Duodenal mucosa (tissue), 2 donors: Measurements from ENCODE around the gene INCA1.
"Not testable (repeated sequence)": the region's sequence is repeated elsewhere in the genome, so short reads cannot be mapped to it uniquely, and the experiment has no call there.

Experiments used
- H3K27ac ChIP-seq: one replicate; pipeline ENCODE4 v1.7.0; 2013; ENCODE audit warnings: low read depth, low read length
- H3K27me3 ChIP-seq, 2 donors: one replicate each; pipeline ENCODE4 v1.7.0; 2013; ENCODE audit warnings: low read length in 2 of 2, control low read depth in 1 of 2; ENCODE audit not compliant: insufficient read depth in 2 of 2, control insufficient read depth in 1 of 2
- H3K36me3 ChIP-seq, 2 donors: one replicate each; pipeline ENCODE4 v1.7.0; 2013; ENCODE audit warnings: low read length in 2 of 2, control low read depth in 1 of 2; ENCODE audit not compliant: insufficient read depth in 2 of 2, control insufficient read depth in 1 of 2
- H3K4me1 ChIP-seq, 2 donors: one replicate each; pipeline ENCODE4 v1.7.0; 2013; ENCODE audit warnings: low read length in 2 of 2, control low read depth in 1 of 2; ENCODE audit not compliant: insufficient read depth in 2 of 2, control insufficient read depth in 1 of 2
- H3K4me3 ChIP-seq, 2 donors: one replicate each; pipeline ENCODE4 v1.7.0; 2013; ENCODE audit warnings: low read length in 2 of 2, low read depth in 1 of 2
- H3K9ac ChIP-seq, 2 donors: one replicate each; pipeline ENCODE4 v1.7.0; 2013; ENCODE audit warnings: low read length in 2 of 2, low read depth in 1 of 2
- H3K9me3 ChIP-seq, 2 donors: one replicate each; pipeline ENCODE4 v1.7.0; 2013; ENCODE audit warnings: low read length in 2 of 2, control low read depth in 1 of 2; ENCODE audit not compliant: control insufficient read depth in 1 of 2

The INCA1 gene

GRCh38 chr17:5032865-5033264 is 35.5 kb upstream of the INCA1 start:
- Histone ChIP-seq H3K36me3 (no peaks in the 10 kb centered on the region), H3K27ac (no peak overlapping the region), H3K9ac (no peak overlapping the region), H3K9me3 (no peaks in the 10 kb centered on the region), H3K27me3 (no peaks in the 10 kb centered on the region), H3K4me3 (peak overlapping the region in 1 of 2 donors; percentile 55), H3K4me1 (peaks cover 16 to 25% of the 10 kb centered on the region in 2 donors)

GRCh38 chr17:5031365-5032082 is 34.2 kb upstream of the INCA1 start:
- no peaks in the 10 kb centered on the region for H3K36me3 ChIP-seq
- no peaks in the 10 kb centered on the region for H3K9me3 ChIP-seq
- peak overlapping the region; percentile 35 to 61 for H3K9ac ChIP-seq
- H3K4me3 ChIP-seq, result peak overlapping the region; percentile 57 to 69
- no peaks in the 10 kb centered on the region for H3K27me3 ChIP-seq
- H3K4me1 ChIP-seq, result peaks cover 16 to 25% of the 10 kb centered on the region in 2 donors
- H3K27ac ChIP-seq, result no peak overlapping the region

- H3K27me3 ChIP-seq, H3K36me3 ChIP-seq, H3K4me3 ChIP-seq, H3K9me3 ChIP-seq, H3K9ac ChIP-seq, H3K27ac ChIP-seq: not testable (repeated sequence)
- H3K4me1 ChIP-seq, result peaks cover 16 to 23% of the 10 kb centered on the region in 2 donors
Measured at GRCh38 chr17:5030168-5030567, 32.8 kb upstream of the INCA1 start.

- peaks cover 5 to 8% of the 10 kb centered on the region in 2 donors for H3K36me3 ChIP-seq
- H3K4me1 ChIP-seq, result peaks cover 9 to 16% of the 10 kb centered on the region in 2 donors
- no peak overlapping the region for H3K9ac ChIP-seq
- no peak overlapping the region for H3K4me3 ChIP-seq
- no peaks in the 10 kb centered on the region for H3K27me3 ChIP-seq
- no peaks in the 10 kb centered on the region for H3K9me3 ChIP-seq
- no peak overlapping the region for H3K27ac ChIP-seq
Measured at GRCh38 chr17:5027916-5028315, 30.6 kb upstream of the INCA1 start.

GRCh38 chr17:5027299-5027698 is 30.0 kb upstream of the INCA1 start:
- Histone ChIP-seq H3K27me3 (no peaks in the 10 kb centered on the region), H3K27ac (no peak overlapping the region), H3K4me1 (peaks cover 9 to 16% of the 10 kb centered on the region in 2 donors), H3K9ac (no peak overlapping the region), H3K36me3 (peaks cover 10 to 14% of the 10 kb centered on the region in 2 donors), H3K4me3 (no peak overlapping the region), H3K9me3 (no peaks in the 10 kb centered on the region)

- H3K9ac ChIP-seq, result no peak overlapping the region
- H3K9me3 ChIP-seq, result no peaks in the 10 kb centered on the region
- H3K27ac ChIP-seq, result no peak overlapping the region
- peaks cover 26 to 41% of the 10 kb centered on the region in 2 donors for H3K36me3 ChIP-seq
- no peaks in the 10 kb centered on the region for H3K4me1 ChIP-seq
- no peaks in the 10 kb centered on the region for H3K27me3 ChIP-seq
- H3K4me3 ChIP-seq, result no peak overlapping the region
Measured at GRCh38 chr17:5024604-5025003, 27.3 kb upstream of the INCA1 start.

- H3K36me3 ChIP-seq, result peaks cover 27 to 50% of the 10 kb centered on the region in 2 donors
- no peak overlapping the region for H3K4me3 ChIP-seq
Measured at GRCh38 chr17:5023588-5024147, 26.3 kb upstream of the INCA1 start.

GRCh38 chr17:5022171-5022711 is 24.9 kb upstream of the INCA1 start:
- H3K27ac ChIP-seq, result no peak overlapping the region
- H3K4me1 ChIP-seq, result no peaks in the 10 kb centered on the region
- H3K9me3 ChIP-seq, result no peaks in the 10 kb centered on the region
- no peaks in the 10 kb centered on the region for H3K27me3 ChIP-seq
- no peak overlapping the region for H3K9ac ChIP-seq
- peaks cover 27 to 61% of the 10 kb centered on the region in 2 donors for H3K36me3 ChIP-seq
- no peak overlapping the region for H3K4me3 ChIP-seq

More at GRCh38 chr17:5023588-5024147, 26.3 kb upstream of the INCA1 start:
- Histone ChIP-seq H3K4me1 (no peaks in the 10 kb centered on the region), H3K27me3 (no peaks in the 10 kb centered on the region), H3K9me3 (no peaks in the 10 kb centered on the region), H3K27ac (no peak overlapping the region), H3K9ac (no peak overlapping the region)

- H3K9me3 ChIP-seq, result no peaks in the 10 kb centered on the region
- no peak overlapping the region for H3K4me3 ChIP-seq
- H3K9ac ChIP-seq, result no peak overlapping the region
- no peaks in the 10 kb centered on the region for H3K27me3 ChIP-seq
- peaks cover 27 to 73% of the 10 kb centered on the region in 2 donors for H3K36me3 ChIP-seq
- H3K27ac ChIP-seq, result no peak overlapping the region
- no peaks in the 10 kb centered on the region for H3K4me1 ChIP-seq
Measured at GRCh38 chr17:5020502-5021023, 23.2 kb upstream of the INCA1 start.

- H3K4me3 ChIP-seq, result no peak overlapping the region
- H3K9me3 ChIP-seq, result no peaks in the 10 kb centered on the region
- H3K9ac ChIP-seq, result no peak overlapping the region
- no peak overlapping the region for H3K27ac ChIP-seq
- peaks cover 32 to 79% of the 10 kb centered on the region in 2 donors for H3K36me3 ChIP-seq
- no peaks in the 10 kb centered on the region for H3K4me1 ChIP-seq
- H3K27me3 ChIP-seq, result no peaks in the 10 kb centered on the region
Measured at GRCh38 chr17:5019475-5019956, 22.2 kb upstream of the INCA1 start.
